Tibial artery (tissue), 4 donors: ENCODE results near the gene ARID2.

ENCODE experiments used
- DNase-seq, 2 donors: peaks; one replicate each; pipeline ENCODE4 v3.0.0-alpha.2; 2019
- H3K27ac ChIP-seq, 2 donors: fragments of 200-600 bp; sonication (generic) in 1 of 2; 1 replicate in 1 of 2; 2 replicates in 1 of 2; pipeline ENCODE4 v1.5.1; 2018 to 2019; ENCODE audit warnings: mild to moderate bottlenecking in 1 of 2
- H3K27me3 ChIP-seq, 2 donors: fragments of 200-600 bp; sonication (generic) in 1 of 2; one replicate each; pipeline versions ENCODE4 v1.5.1 to v1.6.0; 2016 to 2019
- H3K36me3 ChIP-seq, 3 donors: fragments of 200-600 bp; sonication (generic) in 2 of 3; one replicate each; pipeline ENCODE4 v1.5.1; 2016 to 2019; ENCODE audit warnings: mild to moderate bottlenecking in 2 of 3
- H3K4me1 ChIP-seq, 4 donors: fragments of 200-600 bp; sonication (generic) in 2 of 4; 1 replicate in 3 of 4; 2 replicates in 1 of 4; pipeline ENCODE4 v1.5.1; 2016 to 2019
- H3K4me3 ChIP-seq, 2 donors: fragments of 200-600 bp; sonication (generic) in 1 of 2; 1 replicate in 1 of 2; 2 replicates in 1 of 2; pipeline ENCODE4 v1.5.1; 2018 to 2019; ENCODE audit warnings: mild to moderate bottlenecking in 2 of 2
- H3K9me3 ChIP-seq, 3 donors: fragments of 200-600 bp; sonication (generic) in 1 of 3; one replicate each; pipeline ENCODE4 v1.5.1; 2016 to 2019
- CTCF ChIP-seq, 2 experiments: fragments of 200-600 bp in 1 of 2; fragments of 450-650 bp in 1 of 2; IDR thresholded peaks; one replicate each; pipeline ENCODE4 v1.5.1; 2017 to 2019; ENCODE audit warnings: antibody characterized with exemption in 2 of 2, mild to moderate bottlenecking in 1 of 2, moderate library complexity in 1 of 2
- intact Hi-C: fragments of 100-400 bp; cut with DNase I; formaldehyde crosslinking; loops from one replicate; pipeline ENCODE4 v1.15.0; 2023; ENCODE audit warnings: low total_unique reads

Gene ARID2

GRCh38 chr12:45703942-45704341, 25.6 kb upstream of the ARID2 start:
- intact Hi-C loops = no loop called here
- Histone ChIP-seq H3K36me3 (no peaks in the 10 kb centered on the region), H3K4me1 (no peaks in the 10 kb centered on the region), H3K4me3 (no peak overlapping the region), H3K9me3 (peaks cover 0 to 7% (median 3%) of the 10 kb centered on the region in 3 donors), H3K27me3 (no peaks in the 10 kb centered on the region), H3K27ac (no peak overlapping the region)
- no peak for DNase-seq
- TF ChIP-seq CTCF (IDR thresholded peaks at IDR 0.05) = no peak

GRCh38 chr12:45704968-45705367, 24.5 kb upstream of the ARID2 start:
- TF ChIP-seq CTCF (IDR thresholded peaks at IDR 0.05) = no peak
- intact Hi-C loops = no loop called here

GRCh38 chr12:45705404-45705803, 24.1 kb upstream of the ARID2 start:
- Histone ChIP-seq H3K4me3 (no peak overlapping the region), H3K36me3 (no peaks in the 10 kb centered on the region), H3K27ac (no peak overlapping the region), H3K4me1 (no peaks in the 10 kb centered on the region), H3K27me3 (no peaks in the 10 kb centered on the region), H3K9me3 (peaks cover 0 to 7% (median 3%) of the 10 kb centered on the region in 3 donors)
- no peak for DNase-seq
- no peak for TF ChIP-seq CTCF (IDR thresholded peaks at IDR 0.05)
- intact Hi-C loops = no loop called here

More at GRCh38 chr12:45704968-45705367, 24.5 kb upstream of the ARID2 start:
- H3K27me3 ChIP-seq = no peaks in the 10 kb centered on the region
- H3K4me3 ChIP-seq = no peak overlapping the region
- DNase-seq = no peak
- peaks cover 0 to 7% (median 3%) of the 10 kb centered on the region in 3 donors for H3K9me3 ChIP-seq
- no peak overlapping the region for H3K27ac ChIP-seq
- no peaks in the 10 kb centered on the region for H3K4me1 ChIP-seq
- H3K36me3 ChIP-seq = no peaks in the 10 kb centered on the region

DNA sequence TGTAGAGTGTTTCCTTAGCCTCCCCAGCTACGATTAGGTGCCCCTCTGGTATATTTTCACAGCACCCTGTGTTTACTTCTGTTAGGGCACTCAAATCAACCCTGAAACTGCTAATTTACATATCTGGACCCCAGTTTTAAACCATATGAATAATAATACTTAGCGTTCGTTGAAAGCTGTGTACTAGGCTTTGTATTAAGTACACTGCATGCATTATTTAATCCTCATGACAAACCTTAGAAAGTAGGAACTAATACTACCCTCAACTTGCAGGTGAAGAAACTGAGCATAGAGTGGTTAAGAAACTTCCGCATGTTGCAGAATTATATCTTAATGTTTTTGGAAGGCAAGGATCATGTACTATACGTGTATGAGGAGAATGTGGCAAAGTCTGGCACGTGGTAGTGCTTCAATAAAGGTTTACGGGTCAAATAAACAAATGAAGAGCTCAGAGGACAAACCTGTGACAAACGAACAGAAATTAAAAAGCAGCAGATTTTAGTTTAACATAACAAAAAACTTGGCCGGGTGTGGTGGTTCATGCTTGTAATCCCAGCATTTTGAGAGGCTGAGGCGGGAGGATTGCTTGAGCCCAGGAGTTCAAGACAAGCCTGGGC, 22.2 kb upstream of the ARID2 start:
- no peak overlapping the region for H3K4me3 ChIP-seq
- H3K4me1 ChIP-seq = no peaks in the 10 kb centered on the region
- TF ChIP-seq CTCF (IDR thresholded peaks at IDR 0.05) = no peak
- H3K9me3 ChIP-seq = no peaks in the 10 kb centered on the region
- no peaks in the 10 kb centered on the region for H3K36me3 ChIP-seq
- H3K27ac ChIP-seq = no peak overlapping the region
- H3K27me3 ChIP-seq = no peaks in the 10 kb centered on the region
- intact Hi-C loops = no loop called here
- no peak for DNase-seq

DNA sequence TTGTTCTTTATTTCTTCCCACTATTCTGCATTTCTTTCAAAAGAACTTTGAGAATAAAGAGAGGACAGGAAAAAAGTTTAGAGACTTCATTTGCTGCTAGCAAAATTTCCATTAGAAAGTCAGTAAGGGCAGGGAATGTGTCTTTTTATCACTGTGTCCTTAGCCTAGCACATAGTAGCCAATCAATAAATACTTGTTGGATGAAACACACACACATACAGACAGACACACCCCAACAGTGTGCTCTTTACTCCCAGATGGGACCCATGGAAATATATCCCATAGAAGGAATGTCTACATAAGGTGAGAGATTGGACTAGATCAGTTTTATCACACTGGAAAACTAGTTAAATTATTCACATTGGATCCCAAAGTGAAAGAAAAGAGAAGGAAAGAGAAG, 21.1 kb upstream of the ARID2 start:
- DNase-seq = no peak
- Histone ChIP-seq H3K4me3 (no peak overlapping the region), H3K9me3 (no peaks in the 10 kb centered on the region), H3K27ac (no peak overlapping the region), H3K27me3 (no peaks in the 10 kb centered on the region), H3K36me3 (no peaks in the 10 kb centered on the region), H3K4me1 (no peaks in the 10 kb centered on the region)
- intact Hi-C loops = no loop called here
- no peak for TF ChIP-seq CTCF (IDR thresholded peaks at IDR 0.05)

DNA sequence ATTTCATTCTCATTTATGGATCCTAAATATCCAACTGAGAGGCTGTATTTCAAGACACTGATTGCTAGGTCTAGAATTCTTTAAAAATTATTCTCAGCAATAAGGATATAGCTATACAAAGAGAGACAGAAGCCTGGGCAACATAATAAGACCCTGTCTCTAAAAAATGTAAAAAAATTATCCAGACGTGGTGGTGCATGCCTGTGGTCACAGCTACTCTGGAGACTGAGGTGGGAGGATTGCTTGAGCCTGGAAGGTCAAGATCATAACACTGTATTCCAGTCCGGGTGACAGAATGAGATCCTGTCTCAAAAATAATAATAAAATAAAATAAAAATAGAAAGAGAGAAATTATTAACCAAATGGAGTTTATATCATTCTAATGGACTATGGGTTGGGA, 20.6 kb upstream of the ARID2 start:
- Histone ChIP-seq H3K27me3 (no peaks in the 10 kb centered on the region), H3K4me3 (no peak overlapping the region), H3K9me3 (no peaks in the 10 kb centered on the region), H3K4me1 (no peaks in the 10 kb centered on the region), H3K36me3 (no peaks in the 10 kb centered on the region), H3K27ac (no peak overlapping the region)
- no peak for TF ChIP-seq CTCF (IDR thresholded peaks at IDR 0.05)
- intact Hi-C loops = no loop called here
- no peak for DNase-seq
